Mesenchymal stem cell (in vitro differentiated cells and primary cell): ENCODE results near the gene SGCA.

Experiments used
- DNase-seq: peaks from one replicate; pipeline ENCODE4 v3.0.0-alpha.2; 2013
- H2AFZ ChIP-seq: one replicate; pipeline ENCODE4 v1.6.1; 2013; ENCODE audit warnings: low read depth, mild to moderate bottlenecking, control low read depth, inconsistent platforms, low read length, moderate library complexity
- H2AK5ac ChIP-seq: 2 replicates; pipeline ENCODE4 v1.6.1; 2013; ENCODE audit warnings: low read length, moderate library complexity, mild to moderate bottlenecking, inconsistent platforms; ENCODE audit not compliant: severe bottlenecking
- H2BK120ac ChIP-seq: one replicate; pipeline ENCODE4 v1.6.1; 2013; ENCODE audit warnings: low read depth, mild to moderate bottlenecking, inconsistent platforms, low read length, moderate library complexity
- H2BK12ac ChIP-seq, 2 experiments: one replicate each; pipeline ENCODE4 v1.6.1; 2013; ENCODE audit warnings: inconsistent platforms in 2 of 2, low read length in 2 of 2, mild to moderate bottlenecking in 2 of 2, moderate library complexity in 2 of 2, control low read depth in 1 of 2
- H2BK15ac ChIP-seq: one replicate; pipeline ENCODE4 v1.6.1; 2013; ENCODE audit warnings: mild to moderate bottlenecking, low read depth, inconsistent platforms; ENCODE audit not compliant: poor library complexity, severe bottlenecking
- H2BK5ac ChIP-seq: 2 replicates; pipeline ENCODE4 v1.6.1; 2013; ENCODE audit warnings: low read depth, mild to moderate bottlenecking, low read length, control low read depth, inconsistent platforms; ENCODE audit not compliant: poor library complexity, severe bottlenecking
- H3K14ac ChIP-seq, 2 experiments: one replicate each; pipeline ENCODE4 v1.6.1; 2013; ENCODE audit warnings: inconsistent platforms in 2 of 2, low read length in 2 of 2, control low read depth in 1 of 2, mild to moderate bottlenecking in 1 of 2, moderate library complexity in 1 of 2
- H3K18ac ChIP-seq, 2 experiments: one replicate each; pipeline ENCODE4 v1.6.1; 2013; ENCODE audit warnings: inconsistent platforms in 2 of 2, low read length in 2 of 2, control low read depth in 1 of 2, low read depth in 1 of 2, mild to moderate bottlenecking in 1 of 2
- H3K23ac ChIP-seq, 2 experiments: one replicate each; pipeline ENCODE4 v1.6.1; 2013; ENCODE audit warnings: inconsistent platforms in 2 of 2, low read length in 2 of 2, mild to moderate bottlenecking in 2 of 2, moderate library complexity in 2 of 2, control low read depth in 1 of 2
- H3K27ac ChIP-seq: 2 replicates; pipeline ENCODE4 v1.5.1; 2013; ENCODE audit warnings: mild to moderate bottlenecking, moderate library complexity, low read length, control low read depth, inconsistent platforms; ENCODE audit not compliant: poor library complexity, severe bottlenecking
- H3K27me3 ChIP-seq, 2 experiments: 2 replicates each; pipeline versions ENCODE4 v1.6.1 to v1.7.0; 2013; ENCODE audit warnings: low read length in 2 of 2, mild to moderate bottlenecking in 2 of 2, moderate library complexity in 2 of 2, control low read depth in 1 of 2, inconsistent platforms in 1 of 2; ENCODE audit not compliant: control insufficient read depth in 1 of 2, insufficient read depth in 1 of 2
- H3K36me3 ChIP-seq, 2 experiments: 2 replicates each; pipeline versions ENCODE4 v1.6.1 to v1.7.0; 2013; ENCODE audit warnings: low read length in 2 of 2, control low read depth in 1 of 2, inconsistent platforms in 1 of 2, low read depth in 1 of 2, mild to moderate bottlenecking in 1 of 2; ENCODE audit not compliant: insufficient read depth in 2 of 2, control insufficient read depth in 1 of 2
- H3K4ac ChIP-seq, 2 experiments: one replicate each; pipeline ENCODE4 v1.6.1; 2013; ENCODE audit warnings: inconsistent platforms in 2 of 2, low read length in 2 of 2, mild to moderate bottlenecking in 2 of 2, moderate library complexity in 2 of 2, control low read depth in 1 of 2, low read depth in 1 of 2
- H3K4me1 ChIP-seq: 2 replicates; pipeline ENCODE4 v1.6.1; 2013; ENCODE audit warnings: low read depth, low read length, control low read depth; ENCODE audit not compliant: control insufficient read depth, insufficient read depth
- H3K4me2 ChIP-seq: 2 replicates; pipeline ENCODE4 v1.6.1; 2013; ENCODE audit warnings: low read length, mild to moderate bottlenecking, inconsistent platforms; ENCODE audit not compliant: poor library complexity, severe bottlenecking
- H3K4me3 ChIP-seq, 2 experiments: 2 replicates each; pipeline versions ENCODE4 v1.5.1 to v1.7.0; 2013; ENCODE audit warnings: low read length in 2 of 2, mild to moderate bottlenecking in 2 of 2, control low read depth in 1 of 2, low read depth in 1 of 2; ENCODE audit not compliant: insufficient read depth in 1 of 2
- H3K79me1 ChIP-seq: replicated peaks from 2 replicates; pipeline ENCODE4 v1.6.1; 2013; ENCODE audit warnings: mild to moderate bottlenecking, control low read depth, low read length, inconsistent platforms; ENCODE audit not compliant: poor library complexity, severe bottlenecking
- H3K9ac ChIP-seq: 2 replicates; pipeline ENCODE4 v1.7.0; 2013; ENCODE audit warnings: mild to moderate bottlenecking, low read length, moderate library complexity
- H3K9me3 ChIP-seq: 2 replicates; pipeline ENCODE4 v1.7.0; 2013; ENCODE audit warnings: mild to moderate bottlenecking, low read length; ENCODE audit not compliant: control insufficient read depth
- H4K8ac ChIP-seq: one replicate; pipeline ENCODE4 v1.6.1; 2013; ENCODE audit warnings: inconsistent platforms, mild to moderate bottlenecking, low read length, moderate library complexity
- H4K91ac ChIP-seq: one replicate; pipeline ENCODE4 v1.6.1; 2013; ENCODE audit warnings: mild to moderate bottlenecking, low read length, inconsistent platforms
- WGBS: methylation state at CpG from one replicate; pipeline ENCODE4 v1.1.7; 2013; ENCODE audit warnings: mixed read lengths; 5-methylcytosine and 5-hydroxymethylcytosine counted together

Gene SGCA

DNA sequence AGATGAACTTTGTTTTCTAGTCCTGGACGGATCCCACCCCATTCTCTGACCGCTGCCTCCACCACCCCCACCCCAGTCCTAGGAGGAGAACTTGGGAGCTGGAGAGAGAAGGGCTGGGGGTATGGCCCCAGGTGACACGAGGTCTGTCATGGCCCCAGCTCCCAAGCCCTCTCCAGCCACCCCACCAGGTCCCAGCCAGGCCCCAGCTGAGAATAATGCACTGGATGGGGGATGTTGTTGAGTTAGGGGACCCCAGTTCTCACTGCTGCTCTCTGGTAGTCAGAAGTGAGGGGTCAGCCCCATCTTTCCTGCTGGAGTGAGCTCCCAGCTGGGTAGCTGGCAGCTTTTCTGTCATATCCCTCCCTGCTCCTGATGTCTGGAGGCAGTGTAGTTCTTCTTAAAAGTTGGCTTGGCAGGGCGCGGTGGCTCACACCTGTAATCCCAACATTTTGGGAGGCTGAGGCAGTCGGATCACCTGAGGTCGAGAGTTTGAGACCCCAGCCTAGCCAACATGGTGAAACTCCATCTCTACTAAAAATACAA is 40.2 kb downstream of the SGCA start:
- H3K27me3 ChIP-seq, result no peaks in the 10 kb centered on the region
- peak overlapping the region; percentile 80 to 94 for H3K4ac ChIP-seq
- WGBS, result 100% methylated on average over 4 of the region's 7 CpGs
- H2BK12ac ChIP-seq, result peak overlapping the region; percentile 73 to 96
- peak overlapping the region; percentile 98 for H4K91ac ChIP-seq
- peak overlapping the region in 1 of 2 experiments; percentile 67 for H3K4me3 ChIP-seq
- H3K9me3 ChIP-seq, result no peaks in the 10 kb centered on the region
- no peak overlapping the region for H3K23ac ChIP-seq
- no peak overlapping the region for H2AFZ ChIP-seq
- H2AK5ac ChIP-seq, result peak overlapping the region; percentile 18
- H3K79me1 ChIP-seq, result peaks cover 11% of the 10 kb centered on the region
- no peak overlapping the region for H3K4me2 ChIP-seq
- no peaks in the 10 kb centered on the region for H3K36me3 ChIP-seq
- DNase-seq, result no peak
- peaks cover 57% of the 10 kb centered on the region for H3K4me1 ChIP-seq
- peak overlapping the region; percentile 44 for H2BK15ac ChIP-seq
- H2BK5ac ChIP-seq, result no peak overlapping the region
- peak overlapping the region; percentile 95 for H2BK120ac ChIP-seq
- H3K18ac ChIP-seq, result peak overlapping the region; percentile 11 to 96
- H3K9ac ChIP-seq, result peak overlapping the region; percentile 100
- peak overlapping the region; percentile 25 for H3K27ac ChIP-seq
- peak overlapping the region in 1 of 2 experiments; percentile 62 for H3K14ac ChIP-seq
- peak overlapping the region; percentile 74 for H4K8ac ChIP-seq

DNA sequence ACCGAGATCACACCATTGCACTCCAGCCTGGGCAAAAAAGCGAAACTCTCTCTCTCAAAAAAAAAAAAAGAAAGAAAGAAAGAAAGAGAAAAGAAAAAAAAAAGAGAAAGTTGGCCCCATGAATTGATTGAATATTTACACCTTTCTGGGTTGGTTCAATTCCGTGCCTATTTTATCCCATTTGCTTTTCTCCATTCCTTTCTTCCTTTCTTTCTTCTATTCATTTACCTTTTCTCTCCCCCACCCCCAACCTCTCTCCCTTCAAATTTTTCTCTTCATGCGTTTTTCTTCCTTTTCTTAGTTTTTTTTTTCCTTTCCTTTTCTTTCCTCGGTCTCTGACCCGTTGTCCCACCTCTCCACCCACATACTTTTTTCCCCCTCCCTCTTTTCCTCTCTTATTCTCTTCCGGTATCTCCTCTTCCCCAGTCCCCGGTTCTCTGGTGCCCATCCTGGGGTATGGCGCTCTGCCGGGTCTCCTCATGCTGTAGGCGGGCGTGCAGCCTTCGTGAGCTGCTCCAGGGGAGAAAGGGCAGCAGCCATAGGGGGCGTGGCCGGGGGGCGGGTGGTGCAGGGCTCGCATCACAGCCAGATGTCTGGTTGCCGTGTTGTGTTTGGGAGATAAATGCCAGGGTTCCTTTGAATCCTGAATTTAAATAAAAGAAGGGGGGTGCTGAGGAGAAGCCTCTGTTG is 40.9 kb downstream of the SGCA start:
- no peaks in the 10 kb centered on the region for H3K36me3 ChIP-seq
- H3K4me3 ChIP-seq, result peak overlapping the region in 1 of 2 experiments; percentile 62
- no peak overlapping the region for H3K14ac ChIP-seq

DNA sequence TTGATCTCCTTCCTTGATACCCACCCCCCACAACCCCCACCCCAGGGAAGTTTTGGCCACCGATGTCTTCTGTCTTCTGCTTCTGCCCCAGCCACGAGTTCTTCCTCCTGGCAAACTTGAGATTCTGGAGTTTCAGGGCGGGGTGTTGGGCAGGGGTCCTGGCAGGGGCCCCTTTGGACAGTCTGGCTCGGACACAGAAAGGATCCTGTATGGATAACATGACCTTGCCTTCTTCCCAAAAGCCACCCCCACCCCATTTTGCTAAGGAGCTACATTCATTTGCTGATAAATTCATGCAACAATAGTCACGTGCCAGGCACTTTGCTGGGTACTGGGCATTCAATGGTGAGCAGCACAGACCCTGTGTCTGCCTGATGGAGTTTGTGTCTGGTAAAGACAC is 41.5 kb downstream of the SGCA start:
- peak overlapping the region; percentile 67 to 85 for H3K18ac ChIP-seq
- H4K91ac ChIP-seq, result peak overlapping the region; percentile 92
- H3K4me1 ChIP-seq, result peaks cover 64% of the 10 kb centered on the region
- no peak overlapping the region for H3K4me2 ChIP-seq
- no peak overlapping the region for H2AFZ ChIP-seq
- H3K4me3 ChIP-seq, result no peak overlapping the region
- peak overlapping the region; percentile 83 for H2BK120ac ChIP-seq
- no peaks in the 10 kb centered on the region for H3K9me3 ChIP-seq
- 57% methylated on average over 5 of the region's 5 CpGs for WGBS
- H4K8ac ChIP-seq, result no peak overlapping the region
- no peak overlapping the region for H2BK5ac ChIP-seq
- peak overlapping the region; percentile 64 to 96 for H2BK12ac ChIP-seq
- H3K27ac ChIP-seq, result peak overlapping the region; percentile 2
- H3K4ac ChIP-seq, result peak overlapping the region; percentile 37 to 96
- no peaks in the 10 kb centered on the region for H3K36me3 ChIP-seq
- peak; percentile 20 for DNase-seq
- H3K79me1 ChIP-seq, result peaks cover 4% of the 10 kb centered on the region
- H3K23ac ChIP-seq, result no peak overlapping the region
- peak overlapping the region in 1 of 2 experiments; percentile 88 for H3K14ac ChIP-seq
- no peaks in the 10 kb centered on the region for H3K27me3 ChIP-seq
- peak overlapping the region; percentile 95 for H2BK15ac ChIP-seq
- peak overlapping the region; percentile 69 for H3K9ac ChIP-seq
- H2AK5ac ChIP-seq, result peak overlapping the region; percentile 76

More for the DNA sequence above, 40.9 kb downstream of the SGCA start:
- Histone ChIP-seq H2BK120ac (peak overlapping the region; percentile 83), H2AK5ac (no peak overlapping the region), H3K79me1 (peaks cover 9% of the 10 kb centered on the region), H3K27ac (peak overlapping the region; percentile 17), H3K18ac (peak overlapping the region; percentile 46 to 67), H2BK5ac (peak overlapping the region; percentile 11), H3K4me2 (peak overlapping the region; percentile 31), H2BK12ac (peak overlapping the region; percentile 20 to 88), H3K27me3 (no peaks in the 10 kb centered on the region), H2BK15ac (no peak overlapping the region), H3K23ac (no peak overlapping the region), H2AFZ (no peak overlapping the region), H3K4ac (no peak overlapping the region), H3K4me1 (peaks cover 62% of the 10 kb centered on the region), H3K9ac (peak overlapping the region; percentile 69), H4K8ac (peak overlapping the region; percentile 45), H4K91ac (peak overlapping the region; percentile 73), H3K9me3 (no peaks in the 10 kb centered on the region)
- DNase-seq, result peak; percentile 79
- WGBS, result 13% methylated on average over 11 of the region's 18 CpGs

DNA sequence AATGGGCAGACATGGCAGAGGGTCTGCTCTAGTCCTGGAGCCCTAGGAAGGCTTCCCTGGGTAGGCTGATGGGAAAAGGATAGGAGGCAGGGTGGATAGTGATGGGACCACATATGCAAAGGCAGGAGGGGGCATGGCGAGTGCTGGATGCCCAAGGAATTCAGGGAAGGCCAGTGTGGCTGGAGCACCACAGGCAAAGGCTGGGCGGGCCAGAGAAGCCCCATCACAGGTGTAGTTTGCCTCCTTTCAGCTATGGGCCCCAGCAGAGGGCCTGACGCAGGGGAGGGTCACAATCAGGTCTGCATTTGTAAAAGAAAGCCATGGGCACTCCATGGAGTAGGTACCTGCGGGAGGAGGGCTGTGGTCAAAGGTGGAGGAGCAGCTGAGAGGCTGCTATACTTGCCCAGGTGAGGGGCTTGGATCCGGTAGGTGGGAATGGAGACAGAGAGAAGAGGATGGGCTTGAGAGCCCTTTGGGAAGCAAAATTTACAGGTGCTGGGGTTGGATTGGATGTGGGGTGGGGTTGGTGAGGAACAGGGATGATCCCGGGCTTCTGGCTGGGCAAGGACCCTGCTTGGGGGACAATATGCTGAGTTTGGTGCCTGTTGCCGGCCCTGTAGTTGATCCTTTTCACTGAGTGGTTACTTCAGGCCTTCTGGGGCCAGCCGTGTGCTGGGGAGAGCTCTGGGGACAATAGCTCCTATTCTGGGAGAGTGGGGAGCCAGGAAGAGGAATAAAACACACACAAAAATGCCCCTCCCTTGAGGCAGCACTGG is 42.2 kb downstream of the SGCA start:
- no peak overlapping the region for H3K4me3 ChIP-seq
- H3K79me1 ChIP-seq, result peaks cover 4% of the 10 kb centered on the region
- H3K23ac ChIP-seq, result no peak overlapping the region
- WGBS, result 90% methylated on average over 7 of the region's 8 CpGs
- H3K4me2 ChIP-seq, result no peak overlapping the region
- peak overlapping the region in 1 of 2 experiments; percentile 88 for H3K14ac ChIP-seq
- H3K4ac ChIP-seq, result peak overlapping the region; percentile 77 to 96
- H2BK12ac ChIP-seq, result peak overlapping the region; percentile 64 to 96
- no peak overlapping the region for H2AFZ ChIP-seq
- DNase-seq, result no peak
- no peaks in the 10 kb centered on the region for H3K9me3 ChIP-seq
- H3K9ac ChIP-seq, result peak overlapping the region; percentile 69
- H2BK5ac ChIP-seq, result peak overlapping the region; percentile 12
- H2BK120ac ChIP-seq, result peak overlapping the region; percentile 83
- H4K91ac ChIP-seq, result peak overlapping the region; percentile 92
- H3K27ac ChIP-seq, result peak overlapping the region; percentile 2
- H3K27me3 ChIP-seq, result no peaks in the 10 kb centered on the region
- peak overlapping the region; percentile 73 for H4K8ac ChIP-seq
- peaks cover 67% of the 10 kb centered on the region for H3K4me1 ChIP-seq
- peak overlapping the region; percentile 99 for H2BK15ac ChIP-seq
- no peaks in the 10 kb centered on the region for H3K36me3 ChIP-seq
- H3K18ac ChIP-seq, result peak overlapping the region; percentile 67 to 96
- peak overlapping the region; percentile 76 for H2AK5ac ChIP-seq
